Liver (tissue), 9 donors: ENCODE measurements around the gene CHRNE. TPM values are rescaled to one million over a fixed set of nuclear protein-coding genes. Genes with fewer than 3 reads are reported as not detected.
A peak's percentile ranks its signal among the peaks of the same experiment; 100 is the strongest.

Experiments used
- DNase-seq: peaks from one replicate; pipeline ENCODE4 v3.0.0-alpha.2; 2017; ENCODE audit warnings: low spot score
- H3K27ac ChIP-seq, 2 donors: one replicate each; pipeline ENCODE4 v1.7.0; 2013; ENCODE audit warnings: inconsistent platforms in 2 of 2, low read length in 2 of 2, control low read depth in 1 of 2, low read depth in 1 of 2, mild to moderate bottlenecking in 1 of 2
- H3K27me3 ChIP-seq, 4 donors: one replicate each; pipeline versions ENCODE4 v1.6.1 to v1.7.0; 2013; ENCODE audit warnings: low read length in 3 of 4, inconsistent platforms in 1 of 4, mild to moderate bottlenecking in 1 of 4, moderate library complexity in 1 of 4; ENCODE audit not compliant: control insufficient read depth in 4 of 4, insufficient read depth in 4 of 4
- H3K36me3 ChIP-seq, 4 donors: one replicate each; pipeline versions ENCODE4 v1.6.1 to v1.7.0; 2013; ENCODE audit warnings: low read length in 3 of 4, mild to moderate bottlenecking in 3 of 4, low read depth in 1 of 4, moderate library complexity in 1 of 4; ENCODE audit not compliant: control insufficient read depth in 4 of 4, insufficient read depth in 3 of 4
- H3K4me1 ChIP-seq, 4 donors: one replicate each; pipeline versions ENCODE4 v1.6.1 to v1.7.0; 2013; ENCODE audit warnings: low read length in 3 of 4, mild to moderate bottlenecking in 3 of 4, moderate library complexity in 1 of 4; ENCODE audit not compliant: control insufficient read depth in 4 of 4, insufficient read depth in 4 of 4
- H3K4me3 ChIP-seq, 3 donors: one replicate each; pipeline versions ENCODE4 v1.6.1 to v1.7.0; 2013; ENCODE audit warnings: low read length in 3 of 3, control low read depth in 1 of 3, low read depth in 1 of 3, mild to moderate bottlenecking in 1 of 3
- H3K9ac ChIP-seq, 2 donors: one replicate each; pipeline ENCODE4 v1.7.0; 2013; ENCODE audit warnings: low read length in 2 of 2, mild to moderate bottlenecking in 2 of 2, moderate library complexity in 2 of 2, control low read depth in 1 of 2, low read depth in 1 of 2
- H3K9me3 ChIP-seq, 4 donors: one replicate each; pipeline versions ENCODE4 v1.6.1 to v1.7.0; 2013; ENCODE audit warnings: low read length in 3 of 4; ENCODE audit not compliant: control insufficient read depth in 4 of 4
- CTCF ChIP-seq: fragments of 150-350 bp; IDR thresholded peaks from 2 replicates; pipeline ENCODE4 v1.5.1; 2017; ENCODE audit warnings: improper control_type of control experiment, low read depth, low read length; ENCODE audit not compliant: missing input control
- GABPA ChIP-seq, 2 donors: IDR thresholded peaks in 1 of 2; conservative IDR thresholded peaks in 1 of 2; 2 replicates each; pipeline ENCODE4 v1.6.1; 2016; ENCODE audit warnings: antibody characterized with exemption in 2 of 2, mild to moderate bottlenecking in 1 of 2, moderate library complexity in 1 of 2
- HNF4A ChIP-seq, 2 donors: conservative IDR thresholded peaks; 2 replicates each; pipeline ENCODE4 v1.6.1; 2016; ENCODE audit warnings: antibody characterized with exemption in 2 of 2, mild to moderate bottlenecking in 2 of 2
- RAD21 ChIP-seq, 2 donors: IDR thresholded peaks; 2 replicates each; pipeline ENCODE4 v1.6.1; 2016; ENCODE audit warnings: antibody characterized with exemption in 2 of 2, mild to moderate bottlenecking in 2 of 2
- REST ChIP-seq: IDR thresholded peaks from 2 replicates; pipeline ENCODE4 v1.6.1; 2016; ENCODE audit warnings: antibody characterized with exemption, mild to moderate bottlenecking
- RXRA ChIP-seq, 2 donors: IDR thresholded peaks; 2 replicates each; pipeline ENCODE4 v1.6.1; 2017 to 2018; ENCODE audit warnings: antibody characterized with exemption in 2 of 2, mild to moderate bottlenecking in 1 of 2
- SP1 ChIP-seq: IDR thresholded peaks from 2 replicates; pipeline ENCODE4 v1.6.1; 2018; ENCODE audit warnings: antibody characterized with exemption, mild to moderate bottlenecking
- YY1 ChIP-seq: IDR thresholded peaks from 2 replicates; pipeline ENCODE4 v1.6.1; 2016; ENCODE audit warnings: antibody characterized with exemption, mild to moderate bottlenecking
- WGBS: extraction: QIAGEN DNeasy Blood & Tissue Kit; methylation state at CpG from one replicate; pipeline ENCODE4 v1.1.7; 2013; 5-methylcytosine and 5-hydroxymethylcytosine counted together
- polyA plus RNA-seq, 2 donors: library from polyadenylated mRNA; stranded (reverse) in 1 of 2; unstranded in 1 of 2; fragments of 200-250 nt in 1 of 2; fragments of >200 nt in 1 of 2; fragmentation: Nextera tagmentation in 1 of 2; extraction: Ambion mirVana in 1 of 2; gene quantifications; one replicate each; pipeline versions ENCODE4 v1.2.1 to v1.2.3, GENCODE V29; 2013 to 2015
- total RNA-seq, 2 donors: library from RNA; depleted of rRNA; stranded (reverse); fragments of >200 nt; gene quantifications; one replicate each; pipeline ENCODE4 v1.2.3, GENCODE V29; 2014
- TF ChIP-seq, protein P1 (sequence below): IDR thresholded peaks from 2 replicates; pipeline ENCODE4 v1.6.1; 2016; ENCODE audit warnings: antibody characterized with exemption
- TF ChIP-seq, protein P2 (sequence below): IDR thresholded peaks from 2 replicates; pipeline ENCODE4 v1.6.1; 2016; ENCODE audit warnings: antibody characterized with exemption
- donor health status: healthy.
- donor health status: healthy.
- donor health status: healthy.
- donor health status: healthy.
- donor health status: healthy.

CHRNE gene
- total and polyA plus RNA-seq, 4 donors, result 0.19 to 3.1 (median 0.65) TPM

- H3K9me3 ChIP-seq, result no peaks in the 10 kb centered on the region
- peak overlapping the region; percentile 87 to 91 for H3K9ac ChIP-seq
- under 1% methylated on average over 56 of the region's 56 CpGs for WGBS
- H3K27ac ChIP-seq, result peak overlapping the region; percentile 95 to 96
- peaks cover 4 to 23% (median 11%) of the 10 kb centered on the region in 4 donors for H3K36me3 ChIP-seq
- peak overlapping the region; percentile 90 to 96 (median 91) for H3K4me3 ChIP-seq
- DNase-seq, result peak; percentile 73
- TF ChIP-seq GABPA (IDR thresholded peaks at IDR 0.05 in 1 of 2, conservative IDR thresholded peaks at IDR 0.05 in 1 of 2) (peak; percentile 66), HNF4A (conservative IDR thresholded peaks at IDR 0.05) (no peak)
- no peaks in the 10 kb centered on the region for H3K27me3 ChIP-seq
- peaks cover 8 to 61% (median 46%) of the 10 kb centered on the region in 4 donors for H3K4me1 ChIP-seq
Measured at GRCh38 chr17:4947411-4948165, 44.7 kb upstream of the CHRNE start.

DNA sequence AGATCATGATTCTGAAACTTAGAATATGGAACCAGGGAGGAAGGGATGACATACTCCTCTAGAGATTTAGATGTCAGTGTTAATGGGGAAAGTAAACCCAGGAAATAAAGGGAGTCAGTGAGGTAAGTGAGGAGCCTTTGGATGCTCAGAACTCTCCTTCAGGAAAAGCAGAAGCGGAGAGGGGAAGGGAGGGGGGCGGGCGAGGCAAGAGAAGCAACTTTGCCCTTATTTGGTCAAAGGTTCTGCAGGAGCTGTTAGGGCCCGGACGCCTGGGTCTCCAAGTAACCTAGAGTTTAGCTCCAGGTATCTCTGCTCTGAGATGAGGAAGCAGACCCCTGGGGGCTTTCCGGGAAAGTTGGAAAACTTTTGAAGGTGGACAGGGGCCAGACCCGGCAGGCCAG, 44.1 kb upstream of the CHRNE start:
- Histone ChIP-seq H3K27me3 (no peaks in the 10 kb centered on the region), H3K27ac (peak overlapping the region; percentile 95 to 96), H3K36me3 (peaks cover 6 to 26% (median 12%) of the 10 kb centered on the region in 4 donors), H3K9me3 (no peaks in the 10 kb centered on the region), H3K4me3 (peak overlapping the region; percentile 71 to 96 (median 91)), H3K9ac (peak overlapping the region; percentile 61 to 85), H3K4me1 (peaks cover 8 to 60% (median 46%) of the 10 kb centered on the region in 4 donors)
- 1% methylated on average over 7 of the region's 7 CpGs for WGBS
- TF ChIP-seq REST (no peak), YY1 (no peak), CTCF (no peak), RXRA (IDR thresholded peaks at IDR 0.05) (no peak), SP1 (no peak), GABPA (IDR thresholded peaks at IDR 0.05 in 1 of 2, conservative IDR thresholded peaks at IDR 0.05 in 1 of 2) (no peak), RAD21 (IDR thresholded peaks at IDR 0.05) (no peak), HNF4A (conservative IDR thresholded peaks at IDR 0.05) (no peak)
- TF ChIP-seq, protein P1, sequence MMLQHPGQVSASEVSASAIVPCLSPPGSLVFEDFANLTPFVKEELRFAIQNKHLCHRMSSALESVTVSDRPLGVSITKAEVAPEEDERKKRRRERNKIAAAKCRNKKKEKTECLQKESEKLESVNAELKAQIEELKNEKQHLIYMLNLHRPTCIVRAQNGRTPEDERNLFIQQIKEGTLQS, result no peak
- TF ChIP-seq, protein P2, sequence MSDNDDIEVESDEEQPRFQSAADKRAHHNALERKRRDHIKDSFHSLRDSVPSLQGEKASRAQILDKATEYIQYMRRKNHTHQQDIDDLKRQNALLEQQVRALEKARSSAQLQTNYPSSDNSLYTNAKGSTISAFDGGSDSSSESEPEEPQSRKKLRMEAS, result no peak
- DNase-seq, result no peak
